T-helper 17 cell (primary cell): ENCODE results near the gene PGAM5. TPM values are rescaled to one million over a fixed set of nuclear protein-coding genes. Genes with fewer than 3 reads are reported as not detected.
"Not testable (repeated sequence)": the region's sequence is repeated elsewhere in the genome, so short reads cannot be mapped to it uniquely, and the experiment has no call there.

Experiments used
- ATAC-seq: fragments of 150-1000 bp; cut with Tn5 transposase; 2 replicates; pipeline ENCODE4 v1.10.0; 2021; ENCODE audit warnings: mild to moderate bottlenecking, moderate library complexity
- DNase-seq, 3 donors: peaks; one replicate each; pipeline versions ENCODE4 v3.0.0 to v3.0.0-alpha.2; 2020 to 2021
- H3K9me3 ChIP-seq: one replicate; pipeline ENCODE4 v1.7.0; 2013; ENCODE audit warnings: low read length, mild to moderate bottlenecking; ENCODE audit not compliant: control insufficient read depth, poor library complexity, severe bottlenecking
- H3K27ac Mint-ChIP-seq: one replicate; pipeline ENCODE4 v1.8.0; 2022; ENCODE audit warnings: mild to moderate bottlenecking, moderate library complexity, mixed read lengths
- H3K27me3 Mint-ChIP-seq: one replicate; pipeline ENCODE4 v1.8.0; 2022; ENCODE audit warnings: mixed read lengths
- H3K36me3 Mint-ChIP-seq: one replicate; pipeline ENCODE4 v1.8.0; 2022; ENCODE audit warnings: low read depth, mixed read lengths
- H3K4me1 Mint-ChIP-seq: one replicate; pipeline ENCODE4 v1.8.0; 2022; ENCODE audit warnings: mild to moderate bottlenecking, mixed read lengths
- H3K4me3 Mint-ChIP-seq: one replicate; pipeline ENCODE4 v1.8.0; 2022; ENCODE audit warnings: mild to moderate bottlenecking, moderate library complexity, mixed read lengths
- total RNA-seq, 4 donors: library from RNA in 2 of 4; stranded (reverse) in 2 of 4; gene quantifications; one replicate each; pipeline ENCODE4 v1.2.3 and lab custom pipeline; 2022 to 2026

The PGAM5 gene
- total RNA-seq, 2 donors from 2014 or later, result 19.6 to 23.8 TPM

- no peaks in the 10 kb centered on the region for H3K27me3 Mint-ChIP-seq
- H3K36me3 Mint-ChIP-seq, result peaks cover 13% of the 10 kb centered on the region
- H3K27ac Mint-ChIP-seq, result no peak overlapping the region
Measured at GRCh38 chr12:132734206-132734605, 23.6 kb downstream of the PGAM5 start.

DNA sequence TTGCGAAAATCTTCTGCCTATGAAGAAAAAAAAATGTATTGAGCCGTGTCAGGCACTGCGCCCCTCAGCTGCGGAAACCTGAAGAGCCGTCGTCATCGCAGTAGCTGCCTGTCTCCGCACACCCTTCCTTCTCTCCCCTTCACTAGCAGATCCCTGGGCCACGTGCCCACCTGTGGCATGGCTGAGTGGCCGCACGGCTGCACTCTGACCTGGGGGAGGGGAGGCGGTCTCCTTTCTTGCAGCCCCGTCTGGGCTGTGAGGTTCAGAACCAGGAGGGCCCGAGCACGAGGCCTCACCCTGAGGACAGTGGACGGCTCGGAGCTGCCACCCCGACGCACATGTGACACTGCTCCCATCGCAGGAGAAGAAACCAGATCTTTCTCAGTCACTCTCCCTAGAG lies 24.9 kb downstream of the PGAM5 start:
- Mint-ChIP-seq H3K27me3 (no peaks in the 10 kb centered on the region), H3K4me3 (no peak overlapping the region), H3K36me3 (peaks cover 7% of the 10 kb centered on the region), H3K4me1 (peaks cover 6% of the 10 kb centered on the region), H3K27ac (no peak overlapping the region)
- no peaks in the 10 kb centered on the region for H3K9me3 ChIP-seq
- no peak for ATAC-seq
- no peak for DNase-seq

More at GRCh38 chr12:132734206-132734605, 23.6 kb downstream of the PGAM5 start:
- ATAC-seq (no peak), DNase-seq (no peak)
- Mint-ChIP-seq H3K4me1 (peaks cover 8% of the 10 kb centered on the region), H3K4me3 (no peak overlapping the region)
- no peaks in the 10 kb centered on the region for H3K9me3 ChIP-seq

DNA sequence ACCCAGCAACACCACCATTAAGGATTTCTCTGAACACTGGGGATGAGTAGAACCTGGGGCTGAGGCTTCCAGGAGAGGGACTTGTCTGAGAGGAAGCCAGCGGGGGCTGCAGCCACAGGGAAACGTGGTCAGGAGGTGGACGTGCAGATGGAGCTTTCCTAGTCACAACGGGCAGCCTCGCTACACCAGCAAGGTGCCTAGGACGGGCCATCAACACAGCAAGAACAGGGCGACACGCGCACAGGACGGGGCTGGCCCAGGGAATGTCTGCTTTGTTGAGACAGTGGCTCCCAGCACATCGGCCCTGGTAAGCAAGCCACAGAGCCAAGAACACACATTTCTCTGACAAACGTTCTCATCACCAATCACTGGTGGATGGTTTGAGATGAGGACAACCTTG lies 25.7 kb downstream of the PGAM5 start:
- Mint-ChIP-seq H3K4me1 (peaks cover 8% of the 10 kb centered on the region), H3K27me3 (no peaks in the 10 kb centered on the region), H3K4me3 (no peak overlapping the region), H3K36me3 (peaks cover 7% of the 10 kb centered on the region), H3K27ac (peak overlapping the region; percentile 45)
- DNase-seq (no peak), ATAC-seq (no peak)
- H3K9me3 ChIP-seq, result no peaks in the 10 kb centered on the region

- ATAC-seq, result no peak
- H3K4me3 Mint-ChIP-seq, result no peak overlapping the region
- H3K9me3 ChIP-seq, result no peaks in the 10 kb centered on the region
- peaks cover 3% of the 10 kb centered on the region for H3K36me3 Mint-ChIP-seq
- H3K27ac Mint-ChIP-seq, result no peak overlapping the region
- no peak for DNase-seq
- H3K4me1 Mint-ChIP-seq, result peaks cover 8% of the 10 kb centered on the region
- H3K27me3 Mint-ChIP-seq, result no peaks in the 10 kb centered on the region
Measured at GRCh38 chr12:132736913-132737312, 26.3 kb downstream of the PGAM5 start.

- ATAC-seq (no peak), DNase-seq (no peak)
- H3K4me3 Mint-ChIP-seq, result no peak overlapping the region
- H3K27me3 Mint-ChIP-seq, result no peaks in the 10 kb centered on the region
- H3K4me1 Mint-ChIP-seq, result peaks cover 4% of the 10 kb centered on the region
- H3K9me3 ChIP-seq, result no peaks in the 10 kb centered on the region
- peaks cover 8% of the 10 kb centered on the region for H3K36me3 Mint-ChIP-seq
- peak overlapping the region; percentile 19 for H3K27ac Mint-ChIP-seq
Measured at GRCh38 chr12:132739600-132740312, 29.1 kb downstream of the PGAM5 start.

GRCh38 chr12:132740313-132740646 lies 29.6 kb downstream of the PGAM5 start:
- DNase-seq, result no peak
- Mint-ChIP-seq H3K4me1 (peaks cover 6% of the 10 kb centered on the region), H3K27me3 (no peaks in the 10 kb centered on the region), H3K36me3 (peaks cover 8% of the 10 kb centered on the region), H3K27ac (peak overlapping the region; percentile 39), H3K4me3 (no peak overlapping the region)
- no peak for ATAC-seq
- no peaks in the 10 kb centered on the region for H3K9me3 ChIP-seq

DNA sequence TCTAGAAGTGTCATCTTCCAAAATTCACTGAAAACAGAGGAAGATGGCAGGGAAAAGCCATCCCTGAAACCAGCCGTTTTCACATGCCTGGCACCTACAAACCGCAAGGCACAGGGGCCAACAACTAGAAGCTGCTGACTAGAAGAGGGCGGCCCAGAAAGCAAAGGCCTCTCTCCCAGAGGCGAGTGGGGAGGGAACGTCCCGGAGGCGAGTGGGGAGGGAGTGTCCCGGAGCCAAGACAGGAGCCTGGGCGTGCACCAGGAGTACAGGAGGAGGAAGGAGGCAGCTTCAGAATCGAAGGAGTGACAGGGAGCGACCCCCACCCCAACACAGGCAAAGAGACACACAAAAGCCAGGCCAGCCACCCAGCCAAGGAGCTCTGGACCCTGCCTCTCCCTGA lies 30.0 kb downstream of the PGAM5 start:
- H3K4me3 Mint-ChIP-seq, result no peak overlapping the region
- ATAC-seq, result no peak
- no peak for DNase-seq
- peak overlapping the region; percentile 39 for H3K27ac Mint-ChIP-seq
- H3K36me3 Mint-ChIP-seq, result peaks cover 8% of the 10 kb centered on the region
- H3K9me3 ChIP-seq, result no peaks in the 10 kb centered on the region
- peaks cover 8% of the 10 kb centered on the region for H3K4me1 Mint-ChIP-seq
- no peaks in the 10 kb centered on the region for H3K27me3 Mint-ChIP-seq

- Mint-ChIP-seq H3K27ac (no peak overlapping the region), H3K4me3 (no peak overlapping the region)
- ATAC-seq, result no peak
Measured at GRCh38 chr12:132741620-132742019, 31.0 kb downstream of the PGAM5 start.

GRCh38 chr12:132743831-132744230 lies 33.2 kb downstream of the PGAM5 start:
- Mint-ChIP-seq H3K4me1 (peaks cover 6% of the 10 kb centered on the region), H3K27me3 (no peaks in the 10 kb centered on the region), H3K36me3 (peaks cover 6% of the 10 kb centered on the region), H3K4me3 (no peak overlapping the region), H3K27ac (no peak overlapping the region)
- ATAC-seq (no peak), DNase-seq (no peak)
- H3K9me3 ChIP-seq, result no peaks in the 10 kb centered on the region

More at GRCh38 chr12:132741620-132742019, 31.0 kb downstream of the PGAM5 start:
- Mint-ChIP-seq H3K4me1 (peaks cover 8% of the 10 kb centered on the region), H3K27me3 (no peaks in the 10 kb centered on the region), H3K36me3 (peaks cover 8% of the 10 kb centered on the region)
- H3K9me3 ChIP-seq, result no peaks in the 10 kb centered on the region
- no peak for DNase-seq

DNA sequence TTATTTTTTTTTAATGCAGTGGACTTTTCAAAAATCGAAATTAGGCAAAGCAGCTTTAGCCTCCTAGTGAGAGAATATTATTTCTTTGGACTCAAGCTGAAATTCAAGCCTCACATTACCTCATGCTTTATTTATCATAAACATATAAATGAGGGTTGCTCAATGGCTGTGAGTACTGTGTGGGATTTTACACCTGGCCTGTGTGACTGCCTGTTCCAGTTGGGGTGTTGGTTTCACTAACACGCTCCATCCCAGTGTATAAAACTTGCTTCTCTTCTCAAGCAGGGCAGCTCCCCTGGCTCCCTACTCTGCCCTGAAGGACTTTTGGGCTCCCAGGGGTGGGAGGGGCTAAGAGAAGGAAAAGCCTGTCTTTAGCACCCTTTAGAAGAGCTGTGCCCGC lies 36.0 kb downstream of the PGAM5 start:
- H3K36me3 Mint-ChIP-seq, result peaks cover 6% of the 10 kb centered on the region
- no peak for DNase-seq
- no peaks in the 10 kb centered on the region for H3K27me3 Mint-ChIP-seq
- no peak for ATAC-seq
- H3K27ac Mint-ChIP-seq, result no peak overlapping the region
- H3K9me3 ChIP-seq, result no peaks in the 10 kb centered on the region
- H3K4me1 Mint-ChIP-seq, result peaks cover 4% of the 10 kb centered on the region
- H3K4me3 Mint-ChIP-seq, result no peak overlapping the region

- H3K36me3 Mint-ChIP-seq, result peaks cover 6% of the 10 kb centered on the region
- H3K27me3 Mint-ChIP-seq, result no peaks in the 10 kb centered on the region
- peaks cover 4% of the 10 kb centered on the region for H3K4me1 Mint-ChIP-seq
- no peak overlapping the region for H3K4me3 Mint-ChIP-seq
- H3K27ac Mint-ChIP-seq, result peak overlapping the region; percentile 62
- no peaks in the 10 kb centered on the region for H3K9me3 ChIP-seq
- DNase-seq (no peak), ATAC-seq (no peak)
Measured at GRCh38 chr12:132747395-132747794, 36.8 kb downstream of the PGAM5 start.

- H3K36me3 Mint-ChIP-seq, result peaks cover 2% of the 10 kb centered on the region
Measured at GRCh38 chr12:132747896-132748295, 37.3 kb downstream of the PGAM5 start.

DNA sequence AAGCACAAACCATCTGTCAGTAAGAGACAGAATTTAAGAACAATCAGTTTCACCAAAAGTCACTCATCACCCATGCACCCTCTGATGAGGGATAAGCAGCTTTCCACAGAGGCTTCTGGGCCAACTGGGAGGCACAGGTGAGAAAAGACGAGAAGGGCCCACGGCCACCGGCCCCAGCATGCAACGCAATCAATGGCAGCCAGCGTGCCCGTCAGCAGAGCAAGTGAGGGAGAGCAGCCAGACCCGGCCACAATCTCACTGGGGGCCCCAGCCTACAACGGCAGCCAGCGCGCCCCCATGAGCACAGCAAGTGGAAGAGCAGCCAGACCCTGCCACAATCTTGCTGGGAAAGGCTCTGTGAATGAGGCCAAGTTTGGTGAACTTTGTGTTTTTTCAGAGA lies 37.7 kb downstream of the PGAM5 start:
- no peak overlapping the region for H3K4me3 Mint-ChIP-seq
- DNase-seq (no peak), ATAC-seq (no peak)
- H3K36me3 Mint-ChIP-seq, result peaks cover 2% of the 10 kb centered on the region
- peaks cover 4% of the 10 kb centered on the region for H3K4me1 Mint-ChIP-seq
- peak overlapping the region; percentile 62 for H3K27ac Mint-ChIP-seq
- no peaks in the 10 kb centered on the region for H3K9me3 ChIP-seq
- H3K27me3 Mint-ChIP-seq, result no peaks in the 10 kb centered on the region

More at GRCh38 chr12:132747896-132748295, 37.3 kb downstream of the PGAM5 start:
- no peaks in the 10 kb centered on the region for H3K9me3 ChIP-seq
- H3K27me3 Mint-ChIP-seq, result no peaks in the 10 kb centered on the region
- no peak for DNase-seq
- no peak overlapping the region for H3K4me3 Mint-ChIP-seq
- H3K27ac Mint-ChIP-seq, result peak overlapping the region; percentile 62
- ATAC-seq, result no peak
- peaks cover 4% of the 10 kb centered on the region for H3K4me1 Mint-ChIP-seq

GRCh38 chr12:132753670-132754069 lies 43.0 kb downstream of the PGAM5 start:
- not testable (repeated sequence) for ATAC-seq, H3K4me1 Mint-ChIP-seq

More at GRCh38 chr12:132753670-132754069, 43.0 kb downstream of the PGAM5 start:
- DNase-seq, H3K27ac Mint-ChIP-seq, H3K9me3 ChIP-seq, H3K4me3 Mint-ChIP-seq, H3K27me3 Mint-ChIP-seq, H3K36me3 Mint-ChIP-seq: not testable (repeated sequence)
